ENCODE results near the gene SNX18.

SNX18 gene

GRCh38 chr5:54579591-54580295 is 62.2 kb downstream of the SNX18 start:
- no peak for DNase-seq (ENCODE audit: low read depth, low spot score)

GRCh38 chr5:54580997-54581811 is 63.6 kb downstream of the SNX18 start:
- no peak for DNase-seq (ENCODE audit: low read depth, low spot score)

GRCh38 chr5:54581831-54582548 is 64.4 kb downstream of the SNX18 start:
- no peak for DNase-seq (ENCODE audit: low read depth, low spot score)

- DNase-seq (ENCODE audit: low read depth, low spot score): no peak
Observed at GRCh38 chr5:54586336-54586735, 68.8 kb downstream of the SNX18 start.

- DNase-seq (ENCODE audit: low read depth, low spot score): no peak
Observed at GRCh38 chr5:54589786-54590185, 72.2 kb downstream of the SNX18 start.

GRCh38 chr5:54590824-54591223 is 73.3 kb downstream of the SNX18 start:
- DNase-seq (ENCODE audit: low read depth, low spot score): no peak

GRCh38 chr5:54593779-54594178 is 76.2 kb downstream of the SNX18 start:
- DNase-seq (ENCODE audit: low read depth, low spot score): no peak

- DNase-seq (ENCODE audit: low read depth, low spot score): no peak
Observed at GRCh38 chr5:54594181-54594580, 76.6 kb downstream of the SNX18 start.

- DNase-seq (ENCODE audit: low read depth, low spot score): no peak
Observed at GRCh38 chr5:54595721-54596120, 78.2 kb downstream of the SNX18 start.
